ENCODE data around the gene DAB2IP. TPM values are rescaled to one million over a fixed set of nuclear protein-coding genes. Genes with fewer than 3 reads are reported as not detected.

Gene DAB2IP
- total RNA-seq, 1 experiment from 2014 or later: 15.2 TPM

- ATAC-seq (peak; percentile 34), DNase-seq (no peak)
- H2AFZ ChIP-seq (ENCODE audit: low read length): peak overlapping the region; percentile 69
- H4K20me1 ChIP-seq (ENCODE audit: low read length): no peaks in the 10 kb centered on the region
- H3K27ac ChIP-seq (ENCODE audit: low read length): no peak overlapping the region
- H3F3A ChIP-seq (ENCODE audit: low read length, unreplicated experiment): no peaks in the 10 kb centered on the region
- no peaks in the 10 kb centered on the region for H3K4me1 ChIP-seq (ENCODE audit: insufficient read depth, low read length)
- H3K9me2 ChIP-seq (replicated peaks; ENCODE audit: low read length): no peaks in the 10 kb centered on the region
- no peaks in the 10 kb centered on the region for H3K27me3 ChIP-seq (ENCODE audit: low read length)
- no TSS peak for BruUV-seq (replicated peaks)
- no peaks in the 10 kb centered on the region for H3K36me3 ChIP-seq (ENCODE audit: low read depth, low read length)
- H3K4me2 ChIP-seq (ENCODE audit: low read length): peak overlapping the region; percentile 93
- no peaks in the 10 kb centered on the region for H3K9me3 ChIP-seq (ENCODE audit: low read length)
- peak overlapping the region; percentile 37; the same call in 1 of the 2 replicates for H3K9ac ChIP-seq (ENCODE audit: low read length)
- TF ChIP-seq EZH2phosphoT487 (IDR thresholded peaks at IDR 0.05; ENCODE audit: borderline replicate concordance, low read length): no peak
- TF ChIP-seq EZH2 (IDR thresholded peaks at IDR 0.05; ENCODE audit: low read length, unreplicated experiment): no peak
- TF ChIP-seq, protein P1, sequence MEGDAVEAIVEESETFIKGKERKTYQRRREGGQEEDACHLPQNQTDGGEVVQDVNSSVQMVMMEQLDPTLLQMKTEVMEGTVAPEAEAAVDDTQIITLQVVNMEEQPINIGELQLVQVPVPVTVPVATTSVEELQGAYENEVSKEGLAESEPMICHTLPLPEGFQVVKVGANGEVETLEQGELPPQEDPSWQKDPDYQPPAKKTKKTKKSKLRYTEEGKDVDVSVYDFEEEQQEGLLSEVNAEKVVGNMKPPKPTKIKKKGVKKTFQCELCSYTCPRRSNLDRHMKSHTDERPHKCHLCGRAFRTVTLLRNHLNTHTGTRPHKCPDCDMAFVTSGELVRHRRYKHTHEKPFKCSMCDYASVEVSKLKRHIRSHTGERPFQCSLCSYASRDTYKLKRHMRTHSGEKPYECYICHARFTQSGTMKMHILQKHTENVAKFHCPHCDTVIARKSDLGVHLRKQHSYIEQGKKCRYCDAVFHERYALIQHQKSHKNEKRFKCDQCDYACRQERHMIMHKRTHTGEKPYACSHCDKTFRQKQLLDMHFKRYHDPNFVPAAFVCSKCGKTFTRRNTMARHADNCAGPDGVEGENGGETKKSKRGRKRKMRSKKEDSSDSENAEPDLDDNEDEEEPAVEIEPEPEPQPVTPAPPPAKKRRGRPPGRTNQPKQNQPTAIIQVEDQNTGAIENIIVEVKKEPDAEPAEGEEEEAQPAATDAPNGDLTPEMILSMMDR (conservative IDR thresholded peaks at IDR 0.05; ENCODE audit: low read depth, low read length): no peak
- CTCF ChIA-PET: no interaction called here
- peak overlapping the region; percentile 77 for H3K4me3 ChIP-seq (ENCODE audit: low read length)
- intact Hi-C loops (cut with micrococcal nuclease): no loop called here
- H3K79me2 ChIP-seq (ENCODE audit: low read length): peaks cover 26% of the 10 kb centered on the region
- POLR2A ChIA-PET (ENCODE audit: unreplicated experiment): no interaction called here
Measured at GRCh38 chr9:121699571-121700164, 48.2 kb downstream of the DAB2IP start.

DNA sequence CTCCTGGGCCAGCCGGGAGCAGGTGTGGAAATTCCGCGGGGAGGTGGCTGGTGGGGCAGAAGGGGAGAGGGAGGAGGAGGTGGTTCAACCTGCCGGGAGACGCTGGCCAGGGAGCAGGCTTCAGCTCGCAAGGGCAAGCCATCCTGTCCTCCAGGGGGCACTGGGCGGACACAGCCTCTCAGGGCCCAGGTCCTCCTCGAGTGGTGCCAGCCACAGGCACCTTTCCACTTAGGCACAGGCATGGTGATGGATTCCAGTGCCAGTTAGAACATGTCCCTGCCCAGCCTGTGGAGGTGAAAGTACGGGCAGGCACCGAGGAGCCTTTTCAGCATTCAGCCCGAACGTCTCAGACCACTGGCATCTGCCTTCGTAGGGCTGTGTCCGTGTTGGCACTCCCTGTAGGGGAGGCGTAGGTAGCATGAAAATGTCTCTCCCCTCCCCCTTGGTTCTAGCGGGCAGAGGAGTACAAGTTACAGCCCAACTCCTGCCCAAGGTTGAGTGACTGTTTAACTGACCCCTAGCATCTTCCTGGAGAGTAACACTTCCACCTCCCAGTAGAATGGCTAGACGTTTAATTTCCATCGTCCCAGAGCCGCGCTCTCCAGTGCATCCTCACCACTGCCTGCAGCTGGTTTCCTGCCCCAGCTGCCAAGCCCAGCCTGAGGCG lies 48.9 kb downstream of the DAB2IP start:
- Histone ChIP-seq H3K9me3 (ENCODE audit: low read length) (no peaks in the 10 kb centered on the region), H4K20me1 (ENCODE audit: low read length) (no peaks in the 10 kb centered on the region), H3K4me3 (ENCODE audit: low read length) (peak overlapping the region; percentile 77), H2AFZ (ENCODE audit: low read length) (peak overlapping the region; percentile 69), H3K36me3 (ENCODE audit: low read depth, low read length) (no peaks in the 10 kb centered on the region), H3K9me2 (replicated peaks; ENCODE audit: low read length) (no peaks in the 10 kb centered on the region), H3F3A (ENCODE audit: low read length, unreplicated experiment) (no peaks in the 10 kb centered on the region), H3K9ac (ENCODE audit: low read length) (no peak overlapping the region), H3K4me1 (ENCODE audit: insufficient read depth, low read length) (no peaks in the 10 kb centered on the region), H3K4me2 (ENCODE audit: low read length) (peak overlapping the region; percentile 93), H3K79me2 (ENCODE audit: low read length) (peaks cover 33% of the 10 kb centered on the region), H3K27me3 (ENCODE audit: low read length) (no peaks in the 10 kb centered on the region), H3K27ac (ENCODE audit: low read length) (no peak overlapping the region)
- ChIA-PET CTCF (no interaction called here), POLR2A (ENCODE audit: unreplicated experiment) (no interaction called here)
- no peak for TF ChIP-seq EZH2phosphoT487 (IDR thresholded peaks at IDR 0.05; ENCODE audit: borderline replicate concordance, low read length)
- TF ChIP-seq, protein P1 (conservative IDR thresholded peaks at IDR 0.05; ENCODE audit: low read depth, low read length): peak; percentile 64
- ATAC-seq (peak; percentile 73), DNase-seq (peak; percentile 55)
- intact Hi-C loops (cut with micrococcal nuclease): no loop called here
- no TSS peak for BruUV-seq (replicated peaks)

GRCh38 chr9:121700832-121701419 lies 49.5 kb downstream of the DAB2IP start:
- no peaks in the 10 kb centered on the region for H3K36me3 ChIP-seq (ENCODE audit: low read depth, low read length)
- H3K4me3 ChIP-seq (ENCODE audit: low read length): no peak overlapping the region
- H3K9me3 ChIP-seq (ENCODE audit: low read length): no peaks in the 10 kb centered on the region
- POLR2A ChIA-PET (ENCODE audit: unreplicated experiment): no interaction called here
- H3K27ac ChIP-seq (ENCODE audit: low read length): no peak overlapping the region
- H3K27me3 ChIP-seq (ENCODE audit: low read length): no peaks in the 10 kb centered on the region
- no peak overlapping the region for H2AFZ ChIP-seq (ENCODE audit: low read length)
- intact Hi-C loops (cut with micrococcal nuclease): no loop called here
- peaks cover 38% of the 10 kb centered on the region for H3K79me2 ChIP-seq (ENCODE audit: low read length)
- TF ChIP-seq, protein P1 (conservative IDR thresholded peaks at IDR 0.05; ENCODE audit: low read depth, low read length): no peak
- TF ChIP-seq EZH2 (IDR thresholded peaks at IDR 0.05; ENCODE audit: low read length, unreplicated experiment): no peak
- no peak for TF ChIP-seq EZH2phosphoT487 (IDR thresholded peaks at IDR 0.05; ENCODE audit: borderline replicate concordance, low read length)
- H3F3A ChIP-seq (ENCODE audit: low read length, unreplicated experiment): no peaks in the 10 kb centered on the region
- no peaks in the 10 kb centered on the region for H3K4me1 ChIP-seq (ENCODE audit: insufficient read depth, low read length)
- H3K9ac ChIP-seq (ENCODE audit: low read length): no peak overlapping the region
- H3K9me2 ChIP-seq (replicated peaks; ENCODE audit: low read length): no peaks in the 10 kb centered on the region
- no peak for DNase-seq
- H3K4me2 ChIP-seq (ENCODE audit: low read length): no peak overlapping the region
- CTCF ChIA-PET: no interaction called here
- ATAC-seq: no peak
- no TSS peak for BruUV-seq (replicated peaks)
- H4K20me1 ChIP-seq (ENCODE audit: low read length): no peaks in the 10 kb centered on the region

Data from PC-3 (cell line).